Measurements from ENCODE around the gene RRP15.

Gene RRP15

DNA sequence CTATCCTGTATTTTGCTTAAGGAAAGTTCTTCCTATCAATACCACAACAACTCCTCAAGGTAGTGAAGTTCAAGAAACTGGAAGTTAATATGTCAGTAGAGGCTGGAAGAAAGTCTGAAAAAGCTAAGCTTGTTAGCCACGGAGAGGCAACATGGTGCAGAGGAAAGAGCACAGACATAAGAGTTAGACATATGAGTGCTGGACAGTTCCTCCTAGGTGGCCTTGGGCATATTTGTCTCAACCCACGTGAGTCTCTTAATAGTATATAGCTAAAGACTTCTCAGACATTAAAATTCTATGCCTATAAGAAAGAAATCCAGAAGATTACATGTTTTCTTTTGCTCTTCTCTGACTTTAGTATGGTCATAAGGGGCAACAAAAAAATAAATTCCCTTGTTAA is 22.8 kb upstream of the RRP15 start:
- in situ Hi-C loops (cut with MboI; ENCODE audit: low sequenced_read_pairs, unreplicated experiment) = no loop called here
- DNase-seq (ENCODE audit: low spot score) = no peak
- TF ChIP-seq, protein P1, sequence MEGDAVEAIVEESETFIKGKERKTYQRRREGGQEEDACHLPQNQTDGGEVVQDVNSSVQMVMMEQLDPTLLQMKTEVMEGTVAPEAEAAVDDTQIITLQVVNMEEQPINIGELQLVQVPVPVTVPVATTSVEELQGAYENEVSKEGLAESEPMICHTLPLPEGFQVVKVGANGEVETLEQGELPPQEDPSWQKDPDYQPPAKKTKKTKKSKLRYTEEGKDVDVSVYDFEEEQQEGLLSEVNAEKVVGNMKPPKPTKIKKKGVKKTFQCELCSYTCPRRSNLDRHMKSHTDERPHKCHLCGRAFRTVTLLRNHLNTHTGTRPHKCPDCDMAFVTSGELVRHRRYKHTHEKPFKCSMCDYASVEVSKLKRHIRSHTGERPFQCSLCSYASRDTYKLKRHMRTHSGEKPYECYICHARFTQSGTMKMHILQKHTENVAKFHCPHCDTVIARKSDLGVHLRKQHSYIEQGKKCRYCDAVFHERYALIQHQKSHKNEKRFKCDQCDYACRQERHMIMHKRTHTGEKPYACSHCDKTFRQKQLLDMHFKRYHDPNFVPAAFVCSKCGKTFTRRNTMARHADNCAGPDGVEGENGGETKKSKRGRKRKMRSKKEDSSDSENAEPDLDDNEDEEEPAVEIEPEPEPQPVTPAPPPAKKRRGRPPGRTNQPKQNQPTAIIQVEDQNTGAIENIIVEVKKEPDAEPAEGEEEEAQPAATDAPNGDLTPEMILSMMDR (IDR thresholded peaks at IDR 0.05; ENCODE audit: borderline replicate concordance, control extremely low read depth, extremely low read depth, insufficient read depth, missing control alignments) = no peak

DNA sequence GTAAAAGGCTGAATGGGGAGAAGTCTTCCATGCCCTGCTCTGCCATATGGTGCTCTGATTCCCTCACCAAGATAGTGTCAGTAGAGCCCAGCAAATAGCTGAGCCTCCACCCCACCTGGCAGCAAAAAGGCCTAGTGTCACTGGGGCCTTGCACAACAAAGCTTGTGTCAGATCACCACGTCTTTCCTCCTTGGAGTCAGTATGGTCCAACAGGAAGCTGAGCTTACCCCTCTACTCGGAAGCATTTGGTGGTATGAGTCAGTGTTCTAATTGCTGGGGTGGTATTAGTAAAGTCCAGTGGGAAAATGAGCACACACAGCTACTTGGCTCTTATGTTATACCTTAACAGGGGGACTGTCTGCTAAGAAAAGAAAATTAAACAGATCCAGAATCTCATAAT is 18.7 kb upstream of the RRP15 start:
- no peak for DNase-seq (ENCODE audit: low spot score)
- in situ Hi-C loops (cut with MboI; ENCODE audit: low sequenced_read_pairs, unreplicated experiment) = no loop called here
- TF ChIP-seq, protein P1 (IDR thresholded peaks at IDR 0.05; ENCODE audit: borderline replicate concordance, control extremely low read depth, extremely low read depth, insufficient read depth, missing control alignments) = no peak

DNA sequence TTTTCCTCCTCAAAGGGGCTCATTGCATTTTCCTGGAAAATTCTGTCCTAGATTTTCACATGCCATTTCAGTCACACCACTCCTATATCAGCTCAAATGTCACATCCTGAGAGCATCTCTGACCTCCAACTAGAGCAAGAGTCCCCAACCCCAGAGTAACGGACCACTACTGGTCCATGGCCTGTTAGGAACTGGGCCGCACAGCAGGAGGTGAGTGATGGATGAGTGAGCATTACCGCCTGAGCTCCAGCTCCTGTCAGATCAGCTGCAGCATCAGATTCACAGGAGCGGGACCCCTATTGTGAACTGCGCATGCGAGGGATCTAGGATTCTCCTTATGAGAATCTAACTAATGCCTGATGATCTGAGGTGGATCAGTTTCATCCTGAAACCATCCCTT is 12.7 kb upstream of the RRP15 start:
- TF ChIP-seq, protein P1 (IDR thresholded peaks at IDR 0.05; ENCODE audit: borderline replicate concordance, control extremely low read depth, extremely low read depth, insufficient read depth, missing control alignments) = no peak
- no peak for DNase-seq (ENCODE audit: low spot score)
- in situ Hi-C loops (cut with MboI; ENCODE audit: low sequenced_read_pairs, unreplicated experiment) = no loop called here

DNA sequence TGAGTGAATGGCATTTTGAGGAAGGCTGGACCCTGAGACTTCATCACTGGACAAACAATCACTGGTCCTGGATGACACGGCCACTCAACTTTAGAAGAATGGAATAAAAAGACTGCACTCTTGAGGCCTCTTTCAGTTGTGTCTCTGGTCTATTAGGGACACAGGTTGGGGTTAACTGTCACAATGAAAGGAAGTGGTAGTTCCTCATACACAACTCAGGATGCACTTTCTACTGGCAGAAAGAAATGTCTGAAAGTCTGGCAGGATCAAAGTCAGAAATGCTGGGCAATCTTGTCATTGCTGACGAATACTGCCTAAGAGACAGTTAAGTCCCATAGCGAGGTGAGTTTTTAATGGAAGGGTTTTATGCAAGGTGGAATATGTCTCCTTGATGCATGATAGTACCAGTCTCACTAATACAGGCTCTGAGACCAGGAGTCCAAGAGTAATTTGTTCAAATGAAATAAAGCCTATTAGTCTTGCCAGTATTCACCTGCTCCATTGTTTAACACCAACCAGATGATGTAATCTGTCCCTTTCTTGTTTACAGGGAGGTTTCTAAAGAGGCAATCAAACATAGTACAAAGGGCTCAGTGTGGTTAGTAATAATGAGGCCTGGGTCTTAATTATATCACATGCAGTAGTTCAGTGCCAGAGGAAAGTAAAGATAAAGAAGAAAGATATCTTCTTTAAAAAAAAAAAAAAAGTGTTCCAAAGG is 11.2 kb upstream of the RRP15 start:
- DNase-seq (ENCODE audit: low spot score) = no peak
- TF ChIP-seq, protein P1 (IDR thresholded peaks at IDR 0.05; ENCODE audit: borderline replicate concordance, control extremely low read depth, extremely low read depth, insufficient read depth, missing control alignments) = no peak
- in situ Hi-C loops (cut with MboI; ENCODE audit: low sequenced_read_pairs, unreplicated experiment) = no loop called here

DNA sequence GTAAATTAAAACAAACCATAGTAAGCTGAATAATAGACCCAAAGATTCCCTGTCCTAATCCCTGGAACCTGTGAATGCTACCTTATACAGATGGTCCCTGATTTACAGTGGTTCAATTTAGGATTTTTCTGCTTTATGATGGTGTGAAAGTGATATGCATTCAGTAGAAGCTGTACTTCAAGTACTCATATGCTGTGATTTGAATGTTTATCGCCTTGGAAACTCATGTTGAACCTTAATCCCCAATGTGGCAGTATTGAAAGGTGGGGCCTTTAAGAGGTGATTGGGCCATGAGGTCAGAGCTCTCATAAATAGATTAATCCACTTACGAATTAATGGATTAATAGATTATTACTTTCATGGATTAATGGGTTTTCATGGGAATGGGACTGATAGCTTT is 10.6 kb upstream of the RRP15 start:
- in situ Hi-C loops (cut with MboI; ENCODE audit: low sequenced_read_pairs, unreplicated experiment) = no loop called here
- TF ChIP-seq, protein P1 (IDR thresholded peaks at IDR 0.05; ENCODE audit: borderline replicate concordance, control extremely low read depth, extremely low read depth, insufficient read depth, missing control alignments) = no peak
- no peak for DNase-seq (ENCODE audit: low spot score)

DNA sequence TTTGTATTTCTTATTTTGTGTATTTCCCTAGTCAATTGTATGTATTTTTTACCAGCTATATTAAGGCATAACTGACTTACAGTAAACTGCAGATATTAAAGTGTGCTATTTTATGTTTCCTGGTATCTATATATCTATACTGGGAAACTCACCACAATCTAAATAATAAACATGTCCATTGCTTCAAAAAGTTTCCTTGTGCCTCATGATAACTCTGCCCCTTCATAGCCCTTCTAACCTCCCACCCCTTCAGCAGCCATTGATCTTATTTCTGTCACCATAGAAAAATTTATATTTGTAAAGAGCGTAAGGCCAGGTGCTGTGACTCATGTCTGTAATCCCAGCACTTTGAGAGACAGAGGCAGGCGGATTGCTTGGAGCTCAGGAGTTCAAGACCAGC is 9.3 kb upstream of the RRP15 start:
- in situ Hi-C loops (cut with MboI; ENCODE audit: low sequenced_read_pairs, unreplicated experiment) = no loop called here
- no peak for DNase-seq (ENCODE audit: low spot score)
- TF ChIP-seq, protein P1 (IDR thresholded peaks at IDR 0.05; ENCODE audit: borderline replicate concordance, control extremely low read depth, extremely low read depth, insufficient read depth, missing control alignments) = no peak

Measured in GM13976 (cell line).